Panc1 (cell line): ENCODE data around the gene NUDT4.

Experiments
- POLR2AphosphoS5 ChIP-seq: IDR thresholded peaks from 2 replicates; pipeline ENCODE4 v1.6.1; 2012; ENCODE audit warnings: mild to moderate bottlenecking, low read depth, low read length, moderate library complexity
- SIN3A ChIP-seq: IDR thresholded peaks from 2 replicates; pipeline ENCODE4 v1.6.1; 2012; ENCODE audit warnings: low read depth, mild to moderate bottlenecking, low read length, moderate library complexity, borderline replicate concordance; ENCODE audit not compliant: insufficient read depth
- TCF7L2 ChIP-seq: IDR thresholded peaks from 2 replicates; pipeline ENCODE4 v1.6.1; 2011; ENCODE audit warnings: mild to moderate bottlenecking, low read depth, low read length, inconsistent platforms
- TF ChIP-seq, protein P1 (sequence below): fragments of 450-650 bp; IDR thresholded peaks from 2 replicates; pipeline ENCODE4 v1.5.1; 2017; ENCODE audit warnings: mild to moderate bottlenecking
- TF ChIP-seq, protein P2 (sequence below), 2 experiments: IDR thresholded peaks; 2 replicates each; pipeline ENCODE4 v1.6.1; 2011 to 2012; ENCODE audit warnings: low read depth in 2 of 2, control low read depth in 1 of 2, low read length in 1 of 2, mild to moderate bottlenecking in 1 of 2, moderate library complexity in 1 of 2; ENCODE audit not compliant: insufficient read depth in 1 of 2

DNA sequence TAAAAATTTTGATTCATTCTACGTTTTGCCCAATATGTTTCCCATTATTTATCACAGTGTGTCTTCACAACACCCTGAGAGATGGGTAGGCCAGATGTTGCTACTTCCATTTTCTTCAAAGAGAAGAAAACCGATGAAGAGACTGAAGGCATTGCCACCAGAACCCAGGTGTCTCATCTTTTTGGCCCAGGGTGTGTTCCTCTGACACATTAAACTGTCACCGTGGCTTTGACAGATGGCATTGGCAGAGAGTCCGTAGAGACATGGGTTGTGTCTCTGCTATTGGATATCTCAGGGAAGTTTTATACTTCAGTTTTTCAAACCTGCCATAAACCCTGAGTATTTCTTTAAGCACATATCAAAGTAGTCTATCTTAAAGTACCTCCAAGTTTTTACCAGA lies 11.3 kb upstream of the NUDT4 start:
- TF ChIP-seq, protein P1, sequence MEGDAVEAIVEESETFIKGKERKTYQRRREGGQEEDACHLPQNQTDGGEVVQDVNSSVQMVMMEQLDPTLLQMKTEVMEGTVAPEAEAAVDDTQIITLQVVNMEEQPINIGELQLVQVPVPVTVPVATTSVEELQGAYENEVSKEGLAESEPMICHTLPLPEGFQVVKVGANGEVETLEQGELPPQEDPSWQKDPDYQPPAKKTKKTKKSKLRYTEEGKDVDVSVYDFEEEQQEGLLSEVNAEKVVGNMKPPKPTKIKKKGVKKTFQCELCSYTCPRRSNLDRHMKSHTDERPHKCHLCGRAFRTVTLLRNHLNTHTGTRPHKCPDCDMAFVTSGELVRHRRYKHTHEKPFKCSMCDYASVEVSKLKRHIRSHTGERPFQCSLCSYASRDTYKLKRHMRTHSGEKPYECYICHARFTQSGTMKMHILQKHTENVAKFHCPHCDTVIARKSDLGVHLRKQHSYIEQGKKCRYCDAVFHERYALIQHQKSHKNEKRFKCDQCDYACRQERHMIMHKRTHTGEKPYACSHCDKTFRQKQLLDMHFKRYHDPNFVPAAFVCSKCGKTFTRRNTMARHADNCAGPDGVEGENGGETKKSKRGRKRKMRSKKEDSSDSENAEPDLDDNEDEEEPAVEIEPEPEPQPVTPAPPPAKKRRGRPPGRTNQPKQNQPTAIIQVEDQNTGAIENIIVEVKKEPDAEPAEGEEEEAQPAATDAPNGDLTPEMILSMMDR: no peak
- no peak for TF ChIP-seq POLR2AphosphoS5
- no peak for TF ChIP-seq TCF7L2
- TF ChIP-seq, protein P2, sequence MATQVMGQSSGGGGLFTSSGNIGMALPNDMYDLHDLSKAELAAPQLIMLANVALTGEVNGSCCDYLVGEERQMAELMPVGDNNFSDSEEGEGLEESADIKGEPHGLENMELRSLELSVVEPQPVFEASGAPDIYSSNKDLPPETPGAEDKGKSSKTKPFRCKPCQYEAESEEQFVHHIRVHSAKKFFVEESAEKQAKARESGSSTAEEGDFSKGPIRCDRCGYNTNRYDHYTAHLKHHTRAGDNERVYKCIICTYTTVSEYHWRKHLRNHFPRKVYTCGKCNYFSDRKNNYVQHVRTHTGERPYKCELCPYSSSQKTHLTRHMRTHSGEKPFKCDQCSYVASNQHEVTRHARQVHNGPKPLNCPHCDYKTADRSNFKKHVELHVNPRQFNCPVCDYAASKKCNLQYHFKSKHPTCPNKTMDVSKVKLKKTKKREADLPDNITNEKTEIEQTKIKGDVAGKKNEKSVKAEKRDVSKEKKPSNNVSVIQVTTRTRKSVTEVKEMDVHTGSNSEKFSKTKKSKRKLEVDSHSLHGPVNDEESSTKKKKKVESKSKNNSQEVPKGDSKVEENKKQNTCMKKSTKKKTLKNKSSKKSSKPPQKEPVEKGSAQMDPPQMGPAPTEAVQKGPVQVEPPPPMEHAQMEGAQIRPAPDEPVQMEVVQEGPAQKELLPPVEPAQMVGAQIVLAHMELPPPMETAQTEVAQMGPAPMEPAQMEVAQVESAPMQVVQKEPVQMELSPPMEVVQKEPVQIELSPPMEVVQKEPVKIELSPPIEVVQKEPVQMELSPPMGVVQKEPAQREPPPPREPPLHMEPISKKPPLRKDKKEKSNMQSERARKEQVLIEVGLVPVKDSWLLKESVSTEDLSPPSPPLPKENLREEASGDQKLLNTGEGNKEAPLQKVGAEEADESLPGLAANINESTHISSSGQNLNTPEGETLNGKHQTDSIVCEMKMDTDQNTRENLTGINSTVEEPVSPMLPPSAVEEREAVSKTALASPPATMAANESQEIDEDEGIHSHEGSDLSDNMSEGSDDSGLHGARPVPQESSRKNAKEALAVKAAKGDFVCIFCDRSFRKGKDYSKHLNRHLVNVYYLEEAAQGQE (IDR thresholded peaks at IDR 0.05; ENCODE audit: insufficient read depth in 1 of 2, low read depth in 2 of 2, low read length in 1 of 2): no peak
- no peak for TF ChIP-seq SIN3A
